ENCODE results near the gene SMYD5. TPM values are rescaled to one million over a fixed set of nuclear protein-coding genes. Genes with fewer than 3 reads are reported as not detected.

SMYD5 gene
- total RNA-seq, 2 experiments from 2014 or later: 39.1 to 46.7 TPM

- peaks cover 20 to 43% of the 10 kb centered on the region in 2 experiments for H3K27me3 ChIP-seq (ENCODE audit: control insufficient read depth in 1 of 2, insufficient read depth in 2 of 2, low read length in 2 of 2)
- ChIA-PET POLR2A (interaction anchor here (0.6 to 2.5 kb wide), 8 partner anchors 35 to 290 kb away, joined by 3 to 13 read pairs (median 4); partner anchors contain the start of genes CCT7, PRADC1, RAB11FIP5 and SFXN5), CTCF (interaction anchor here (0.6 to 2.4 kb wide), 46 partner anchors 9 to 1377 kb away, joined by 3 to 52 read pairs (median 4); partner anchors contain the start of genes ALMS1, CCT7, EGR4 and NOTO)
- H3K4me1 Mint-ChIP-seq (ENCODE audit: low read depth): peaks cover 15% of the 10 kb centered on the region
- no peak overlapping the region for H3K27ac ChIP-seq (ENCODE audit: low read depth in 1 of 2, low read length in 2 of 2)
- no peaks in the 10 kb centered on the region for H3K9me3 ChIP-seq (ENCODE audit: control insufficient read depth in 1 of 2, insufficient read depth in 1 of 2, low read length in 2 of 2)
- H3K36me3 Mint-ChIP-seq (ENCODE audit: low read depth): no peaks in the 10 kb centered on the region
- H3K27me3 Mint-ChIP-seq: peaks cover 46% of the 10 kb centered on the region
- peak in 1 of 14 experiments; percentile 30 for DNase-seq
- peaks cover 32% of the 10 kb centered on the region for H3K4me1 ChIP-seq (ENCODE audit: insufficient read depth, low read length)
- H3K9me3 Mint-ChIP-seq: no peaks in the 10 kb centered on the region
- peak; percentile 68 for TF ChIP-seq CTCF (IDR thresholded peaks at IDR 0.05)
- H3K36me3 ChIP-seq (ENCODE audit: insufficient read depth, low read length): no peaks in the 10 kb centered on the region
- peak overlapping the region; percentile 92 for H3K4me3 Mint-ChIP-seq
- H3K4me3 ChIP-seq (ENCODE audit: low read length): peak overlapping the region; percentile 70
- H3K27ac Mint-ChIP-seq: no peak overlapping the region
- intact Hi-C loops (cut with DNase I, micrococcal nuclease): loop anchor here (1.0 to 5.0 kb wide), 10 partner anchors 35 to 407 kb away; partner anchors contain the start of genes SFXN5 (in 2 of the 2) and EXOC6B (in 1 of the 2)
- ATAC-seq (ENCODE audit: poor library complexity): no peak
Observed at GRCh38 chr2:73177645-73178255, 36.3 kb upstream of the SMYD5 start.

GRCh38 chr2:73185965-73186364 is 28.1 kb upstream of the SMYD5 start:
- Mint-ChIP-seq H3K27me3 (peaks cover 32% of the 10 kb centered on the region), H3K9me3 (peaks cover 3% of the 10 kb centered on the region), H3K4me1 (ENCODE audit: low read depth) (no peaks in the 10 kb centered on the region), H3K27ac (no peak overlapping the region), H3K36me3 (ENCODE audit: low read depth) (no peaks in the 10 kb centered on the region), H3K4me3 (no peak overlapping the region)
- Histone ChIP-seq H3K4me3 (ENCODE audit: low read length) (no peak overlapping the region), H3K9me3 (ENCODE audit: control insufficient read depth in 1 of 2, insufficient read depth in 1 of 2, low read length in 2 of 2) (no peaks in the 10 kb centered on the region), H3K36me3 (ENCODE audit: insufficient read depth, low read length) (no peaks in the 10 kb centered on the region), H3K4me1 (ENCODE audit: insufficient read depth, low read length) (no peaks in the 10 kb centered on the region), H3K27ac (ENCODE audit: low read depth in 1 of 2, low read length in 2 of 2) (no peak overlapping the region), H3K27me3 (ENCODE audit: control insufficient read depth in 1 of 2, insufficient read depth in 2 of 2, low read length in 2 of 2) (no peaks in the 10 kb centered on the region)
- POLR2A ChIA-PET: no interaction called here
- DNase-seq: no peak
- intact Hi-C loops (cut with DNase I, micrococcal nuclease): no loop called here
- TF ChIP-seq CTCF (IDR thresholded peaks at IDR 0.05): no peak
- CTCF ChIA-PET: interaction anchor here (1.7 kb wide), 1 partner anchor 9 kb away, joined by 10 read pairs; no protein-coding TSS in a partner anchor
- ATAC-seq (ENCODE audit: poor library complexity): no peak

GRCh38 chr2:73187549-73187948 is 26.5 kb upstream of the SMYD5 start:
- ATAC-seq (ENCODE audit: poor library complexity) (no peak), DNase-seq (no peak)
- Mint-ChIP-seq H3K36me3 (ENCODE audit: low read depth) (no peaks in the 10 kb centered on the region), H3K9me3 (peaks cover 3% of the 10 kb centered on the region), H3K4me3 (no peak overlapping the region), H3K4me1 (ENCODE audit: low read depth) (no peaks in the 10 kb centered on the region), H3K27ac (no peak overlapping the region), H3K27me3 (peaks cover 32% of the 10 kb centered on the region)
- no peaks in the 10 kb centered on the region for H3K9me3 ChIP-seq (ENCODE audit: control insufficient read depth in 1 of 2, insufficient read depth in 1 of 2, low read length in 2 of 2)
- no peak for TF ChIP-seq CTCF (IDR thresholded peaks at IDR 0.05)
- intact Hi-C loops (cut with DNase I, micrococcal nuclease): no loop called here
- H3K27me3 ChIP-seq (ENCODE audit: control insufficient read depth in 1 of 2, insufficient read depth in 2 of 2, low read length in 2 of 2): no peaks in the 10 kb centered on the region
- no peaks in the 10 kb centered on the region for H3K36me3 ChIP-seq (ENCODE audit: insufficient read depth, low read length)
- CTCF ChIA-PET: interaction anchor here (2.2 kb wide), 1 partner anchor 10 kb away, joined by 13 read pairs; no protein-coding TSS in a partner anchor
- H3K4me1 ChIP-seq (ENCODE audit: insufficient read depth, low read length): no peaks in the 10 kb centered on the region
- POLR2A ChIA-PET: no interaction called here
- no peak overlapping the region for H3K4me3 ChIP-seq (ENCODE audit: low read length)
- H3K27ac ChIP-seq (ENCODE audit: low read depth in 1 of 2, low read length in 2 of 2): no peak overlapping the region
